OCI-LY1 (cell line): ENCODE results near the gene CHMP5.
"Not testable (repeated sequence)": the region's sequence is repeated elsewhere in the genome, so short reads cannot be mapped to it uniquely, and the experiment has no call there.

Source experiments
- EZH2 ChIP-seq: fragments of 200-600 bp; sonication (generic), shearing (Covaris generic); IDR thresholded peaks from 2 replicates; pipeline ENCODE4 v1.8.0; 2017; ENCODE audit warnings: borderline replicate concordance, mixed run types, mild to moderate bottlenecking, antibody characterized with exemption, low read length, moderate library complexity, mixed read lengths
- TF ChIP-seq, protein P1 (sequence below): fragments of 200-600 bp; sonication (generic), shearing (Covaris generic); IDR thresholded peaks from 2 replicates; pipeline ENCODE4 v1.5.1; 2017; ENCODE audit warnings: mild to moderate bottlenecking, antibody characterized with exemption, low read length, moderate library complexity, mixed read lengths

DNA sequence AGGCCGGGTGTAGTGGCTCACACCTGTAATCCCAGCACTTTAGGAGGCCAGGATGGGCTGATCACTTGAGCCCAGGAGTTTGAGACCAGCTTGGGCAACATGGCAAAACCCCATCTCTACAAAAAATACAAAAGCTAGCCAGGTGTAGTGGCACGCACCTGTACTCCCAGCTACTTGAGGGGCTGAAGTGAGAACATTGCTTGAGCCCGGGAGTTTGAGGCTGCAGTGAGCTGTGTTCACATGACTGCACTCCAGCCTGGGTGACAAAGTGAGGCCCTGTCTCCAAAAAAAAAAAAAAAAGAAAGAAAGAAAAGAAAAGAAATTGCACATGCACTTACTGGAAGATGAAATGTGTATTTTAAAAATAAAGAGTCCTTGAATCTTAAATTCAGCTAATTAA, 52.3 kb downstream of the CHMP5 start:
- TF ChIP-seq, protein P1, sequence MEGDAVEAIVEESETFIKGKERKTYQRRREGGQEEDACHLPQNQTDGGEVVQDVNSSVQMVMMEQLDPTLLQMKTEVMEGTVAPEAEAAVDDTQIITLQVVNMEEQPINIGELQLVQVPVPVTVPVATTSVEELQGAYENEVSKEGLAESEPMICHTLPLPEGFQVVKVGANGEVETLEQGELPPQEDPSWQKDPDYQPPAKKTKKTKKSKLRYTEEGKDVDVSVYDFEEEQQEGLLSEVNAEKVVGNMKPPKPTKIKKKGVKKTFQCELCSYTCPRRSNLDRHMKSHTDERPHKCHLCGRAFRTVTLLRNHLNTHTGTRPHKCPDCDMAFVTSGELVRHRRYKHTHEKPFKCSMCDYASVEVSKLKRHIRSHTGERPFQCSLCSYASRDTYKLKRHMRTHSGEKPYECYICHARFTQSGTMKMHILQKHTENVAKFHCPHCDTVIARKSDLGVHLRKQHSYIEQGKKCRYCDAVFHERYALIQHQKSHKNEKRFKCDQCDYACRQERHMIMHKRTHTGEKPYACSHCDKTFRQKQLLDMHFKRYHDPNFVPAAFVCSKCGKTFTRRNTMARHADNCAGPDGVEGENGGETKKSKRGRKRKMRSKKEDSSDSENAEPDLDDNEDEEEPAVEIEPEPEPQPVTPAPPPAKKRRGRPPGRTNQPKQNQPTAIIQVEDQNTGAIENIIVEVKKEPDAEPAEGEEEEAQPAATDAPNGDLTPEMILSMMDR = not testable (repeated sequence)
- not testable (repeated sequence) for TF ChIP-seq EZH2
